Epithelial cell of proximal tubule (primary cell): ENCODE measurements around the gene CUL7. TPM values are rescaled to one million over a fixed set of nuclear protein-coding genes. Genes with fewer than 3 reads are reported as not detected.
"Not testable (repeated sequence)": the region's sequence is repeated elsewhere in the genome, so short reads cannot be mapped to it uniquely, and the experiment has no call there.

Experiments
- DNase-seq: peaks from one replicate; pipeline ENCODE4 v3.0.0-alpha.2; 2011; ENCODE audit warnings: low read depth
- H3K4me3 ChIP-seq: 2 replicates; pipeline ENCODE4 v1.5.1; 2011; ENCODE audit warnings: low read depth, mild to moderate bottlenecking, low read length
- total RNA-seq: library from RNA; depleted of rRNA; stranded (reverse); fragments of >200 nt; gene quantifications from 2 replicates; pipeline ENCODE4 v1.2.3, GENCODE V29; 2015
- TF ChIP-seq, protein P1 (sequence below): conservative IDR thresholded peaks from 2 replicates; pipeline ENCODE4 v1.5.1; 2012; ENCODE audit warnings: low read depth, mild to moderate bottlenecking, low read length

CUL7 gene
- total RNA-seq, 1 donor from 2014 or later = 20.5 TPM

DNA sequence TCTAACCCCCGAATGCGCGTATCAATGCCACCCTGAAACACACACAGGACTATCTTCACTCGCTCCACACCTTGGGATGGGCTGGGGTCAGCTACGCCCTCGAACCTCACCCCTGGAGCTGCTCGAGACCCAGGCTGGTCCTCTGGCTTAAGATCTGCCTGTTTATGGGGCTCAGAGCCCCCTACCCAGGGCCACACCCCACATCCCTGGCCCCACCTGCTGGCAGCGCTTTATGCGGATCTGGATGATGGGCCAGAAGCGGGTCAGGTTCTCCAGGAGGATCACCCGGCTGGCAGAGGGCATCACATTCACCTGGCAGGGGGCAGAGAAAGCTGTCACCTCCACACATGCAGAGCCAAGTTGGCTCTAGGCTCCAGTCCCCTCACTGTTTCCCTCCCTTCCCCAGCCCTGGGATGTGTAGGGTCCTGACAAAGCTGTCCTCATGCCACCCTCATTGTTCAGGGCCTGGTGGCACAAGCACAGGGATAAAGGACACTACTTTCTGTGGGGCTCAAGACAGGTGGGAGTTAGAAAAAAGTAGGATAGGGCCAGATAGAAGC, 8.2 kb downstream of the CUL7 start:
- TF ChIP-seq, protein P1, sequence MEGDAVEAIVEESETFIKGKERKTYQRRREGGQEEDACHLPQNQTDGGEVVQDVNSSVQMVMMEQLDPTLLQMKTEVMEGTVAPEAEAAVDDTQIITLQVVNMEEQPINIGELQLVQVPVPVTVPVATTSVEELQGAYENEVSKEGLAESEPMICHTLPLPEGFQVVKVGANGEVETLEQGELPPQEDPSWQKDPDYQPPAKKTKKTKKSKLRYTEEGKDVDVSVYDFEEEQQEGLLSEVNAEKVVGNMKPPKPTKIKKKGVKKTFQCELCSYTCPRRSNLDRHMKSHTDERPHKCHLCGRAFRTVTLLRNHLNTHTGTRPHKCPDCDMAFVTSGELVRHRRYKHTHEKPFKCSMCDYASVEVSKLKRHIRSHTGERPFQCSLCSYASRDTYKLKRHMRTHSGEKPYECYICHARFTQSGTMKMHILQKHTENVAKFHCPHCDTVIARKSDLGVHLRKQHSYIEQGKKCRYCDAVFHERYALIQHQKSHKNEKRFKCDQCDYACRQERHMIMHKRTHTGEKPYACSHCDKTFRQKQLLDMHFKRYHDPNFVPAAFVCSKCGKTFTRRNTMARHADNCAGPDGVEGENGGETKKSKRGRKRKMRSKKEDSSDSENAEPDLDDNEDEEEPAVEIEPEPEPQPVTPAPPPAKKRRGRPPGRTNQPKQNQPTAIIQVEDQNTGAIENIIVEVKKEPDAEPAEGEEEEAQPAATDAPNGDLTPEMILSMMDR = no peak
- H3K4me3 ChIP-seq = no peak overlapping the region
- no peak for DNase-seq

DNA sequence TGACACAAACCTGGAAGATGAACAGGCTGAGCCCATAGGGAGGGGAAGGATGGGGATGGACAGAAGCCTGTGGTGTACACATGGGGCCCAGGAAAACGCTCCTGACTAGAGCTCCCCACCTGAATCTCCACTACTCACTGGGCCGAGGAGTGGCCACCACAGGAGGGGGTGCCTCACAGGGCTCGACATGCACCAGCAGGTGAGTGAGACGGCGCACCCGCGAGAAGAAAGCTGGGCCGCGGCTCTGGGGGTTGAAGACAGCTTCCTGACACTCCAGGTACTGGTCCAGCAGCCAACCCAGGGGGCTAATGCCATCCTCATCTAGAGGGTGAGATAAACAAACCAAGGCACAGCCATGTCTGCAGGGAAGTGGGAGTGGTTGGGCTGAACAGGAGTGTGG, 10.3 kb downstream of the CUL7 start:
- TF ChIP-seq, protein P1 = no peak
- DNase-seq = no peak
- no peak overlapping the region for H3K4me3 ChIP-seq

DNA sequence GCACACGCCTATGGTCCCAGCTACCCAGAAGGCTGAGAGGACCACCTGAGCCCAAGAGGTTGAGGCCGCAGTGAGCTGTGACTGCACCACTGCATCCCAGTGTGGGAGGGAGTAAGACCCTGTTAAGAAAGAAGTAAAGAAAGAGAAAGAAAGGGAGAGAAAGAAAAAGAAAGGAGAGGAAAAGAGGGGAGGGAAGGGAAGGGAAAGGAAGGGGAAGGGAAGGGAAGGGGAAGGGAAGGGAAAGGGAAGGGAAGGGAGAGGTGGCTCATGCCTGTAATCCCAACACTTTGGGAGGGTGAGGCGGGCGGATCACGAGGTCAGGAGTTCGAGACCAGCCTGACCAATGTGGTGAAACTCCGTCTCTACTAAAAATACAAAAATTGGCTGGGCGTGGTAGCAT, 12.2 kb downstream of the CUL7 start:
- not testable (repeated sequence) for DNase-seq, H3K4me3 ChIP-seq

DNA sequence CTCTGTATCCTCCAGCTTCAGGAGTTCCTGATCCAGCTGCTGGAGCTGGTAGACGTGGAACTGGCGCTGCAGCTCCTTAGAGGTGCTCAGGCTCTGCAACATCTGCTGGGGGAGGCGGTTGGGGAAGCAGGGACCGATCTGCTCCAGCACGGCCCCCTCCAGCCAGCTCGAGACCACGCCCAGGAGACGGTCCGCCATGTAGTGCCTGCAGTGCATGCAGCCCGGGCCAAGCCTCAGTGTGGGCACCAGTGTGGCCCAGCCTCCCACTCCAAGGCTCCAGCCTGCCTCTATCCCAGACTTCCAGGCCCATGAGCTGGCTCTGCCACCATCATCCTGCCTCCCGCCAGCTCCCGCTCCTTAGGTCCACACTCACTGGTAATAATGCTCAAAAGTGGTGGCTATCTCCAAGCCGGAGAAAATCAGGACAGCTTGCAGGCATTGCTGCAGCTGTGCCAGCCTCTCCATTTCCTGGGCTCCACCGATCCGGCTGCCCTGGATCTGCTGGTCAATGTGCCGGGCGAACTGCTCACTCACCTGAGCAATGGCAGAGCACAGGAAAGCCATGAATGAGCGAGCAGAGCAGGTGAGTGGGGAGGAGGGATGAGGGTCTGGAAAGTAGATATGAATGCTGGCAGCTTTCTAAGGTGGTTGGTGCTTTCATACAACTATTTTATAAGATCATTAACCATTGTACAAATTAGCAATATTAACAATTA, 13.0 kb downstream of the CUL7 start:
- TF ChIP-seq, protein P1 = no peak
- no peak for DNase-seq
- no peak overlapping the region for H3K4me3 ChIP-seq

DNA sequence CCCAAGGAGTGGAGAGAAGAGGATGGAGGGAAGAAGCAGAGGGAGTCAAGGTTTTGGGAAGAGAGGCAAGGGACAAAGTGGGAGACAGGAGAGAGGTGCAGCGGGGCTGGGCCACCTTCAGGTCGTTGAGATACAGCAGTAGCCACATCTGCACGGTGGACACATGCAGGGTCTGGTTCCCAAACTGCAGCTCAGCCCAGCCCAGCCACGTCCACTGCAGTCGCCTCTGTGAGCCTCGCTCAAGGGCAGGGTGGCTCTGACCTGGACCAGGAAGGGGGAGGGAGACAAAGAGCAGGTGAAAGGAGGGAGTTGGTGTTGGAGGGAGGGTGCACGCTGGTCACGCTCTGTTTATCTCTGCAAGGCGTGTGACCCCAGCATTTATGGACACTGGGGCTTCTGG, 14.9 kb downstream of the CUL7 start:
- TF ChIP-seq, protein P1 = no peak
- H3K4me3 ChIP-seq = no peak overlapping the region
- no peak for DNase-seq

DNA sequence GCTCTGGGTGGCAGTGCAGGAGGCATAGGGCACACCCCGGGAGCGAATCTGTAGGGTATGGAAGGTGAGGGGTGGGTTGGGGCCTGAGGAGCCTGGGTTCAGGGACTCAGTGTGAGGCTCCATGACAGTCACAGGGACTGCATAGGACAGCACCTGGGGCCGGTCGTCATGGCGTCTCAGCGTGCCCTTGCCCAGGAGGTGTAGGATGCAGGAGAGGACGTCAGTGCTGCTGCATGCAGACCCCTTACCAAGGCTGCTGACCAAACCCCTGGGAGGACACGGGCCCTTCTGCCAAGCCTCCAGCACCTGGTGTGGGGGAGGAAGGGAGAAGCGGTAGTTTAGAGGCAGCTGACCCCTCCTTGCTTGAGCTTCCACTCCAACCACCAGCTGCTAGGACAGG, 15.9 kb downstream of the CUL7 start:
- no peak for DNase-seq
- TF ChIP-seq, protein P1 = no peak

DNA sequence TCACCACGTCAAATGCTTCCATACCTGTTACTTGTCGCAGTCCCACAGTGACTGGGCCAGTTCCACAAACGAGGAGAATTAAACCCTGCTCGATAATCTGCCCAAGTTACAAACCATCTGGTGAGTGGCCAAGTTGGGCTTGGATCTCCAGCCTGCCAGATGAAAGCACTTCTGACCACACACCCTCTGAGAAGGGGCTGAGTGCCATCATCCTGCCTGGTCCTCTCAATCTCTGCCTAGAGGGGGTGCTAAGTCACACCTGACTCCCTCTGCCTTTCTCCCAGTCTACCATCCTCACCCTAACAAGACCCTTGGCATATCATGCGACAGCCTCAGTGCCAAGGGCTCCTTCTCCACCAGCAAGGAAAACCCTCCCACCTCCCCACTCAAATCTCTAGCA, 16.5 kb downstream of the CUL7 start:
- no peak overlapping the region for H3K4me3 ChIP-seq
- DNase-seq = no peak
- TF ChIP-seq, protein P1 = no peak

More for the DNA sequence above, 15.9 kb downstream of the CUL7 start:
- no peak overlapping the region for H3K4me3 ChIP-seq
